Stomach (tissue), 4 donors: ENCODE data around the gene ADI1.

Experiments used
- CTCF ChIP-seq, 7 experiments: fragments of 450-650 bp in 4 of 7; fragments of 200-600 bp in 3 of 7; sonication (generic) in 3 of 7; IDR thresholded peaks; one replicate each; pipeline ENCODE4 v1.5.1; 2016 to 2019; ENCODE audit warnings: antibody characterized with exemption in 7 of 7, control low read depth in 2 of 7, mild to moderate bottlenecking in 1 of 7
- EP300 ChIP-seq: sonication (generic); formaldehyde crosslinking; IDR thresholded peaks from one replicate; pipeline ENCODE4 v1.6.1; 2017; ENCODE audit warnings: antibody characterized with exemption
- POLR2A ChIP-seq, 4 donors: fragments of 450-650 bp; IDR thresholded peaks; one replicate each; pipeline ENCODE4 v1.6.1; 2016; ENCODE audit warnings: antibody characterized with exemption in 4 of 4, control low read depth in 2 of 4, mild to moderate bottlenecking in 1 of 4, moderate library complexity in 1 of 4
- POLR2AphosphoS5 ChIP-seq, 3 donors: sonication (generic); formaldehyde crosslinking; IDR thresholded peaks; one replicate each; pipeline ENCODE4 v1.6.1; 2016; ENCODE audit warnings: antibody characterized with exemption in 3 of 3

GRCh38 chr2:3553946-3554345, 34.6 kb upstream of the ADI1 start:
- TF ChIP-seq EP300 (no peak), POLR2AphosphoS5 (IDR thresholded peaks at IDR 0.05) (no peak), CTCF (IDR thresholded peaks at IDR 0.05) (no peak), POLR2A (IDR thresholded peaks at IDR 0.05) (no peak)
